HG03460 (cell line): Measurements from ENCODE around the gene ANTKMT.

ENCODE experiments used
- ATAC-seq: cut with Tn5 transposase; IDR thresholded peaks from one replicate; pipeline ENCODE4 v1.9.1; 2021; ENCODE audit not compliant: unreplicated experiment

Gene ANTKMT, protein sequence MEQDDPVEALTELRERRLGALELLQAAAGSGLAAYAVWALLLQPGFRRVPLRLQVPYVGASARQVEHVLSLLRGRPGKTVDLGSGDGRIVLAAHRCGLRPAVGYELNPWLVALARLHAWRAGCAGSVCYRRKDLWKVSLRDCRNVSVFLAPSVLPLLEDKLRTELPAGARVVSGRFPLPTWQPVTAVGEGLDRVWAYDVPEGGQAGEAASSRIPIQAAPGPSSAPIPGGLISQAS

DNA sequence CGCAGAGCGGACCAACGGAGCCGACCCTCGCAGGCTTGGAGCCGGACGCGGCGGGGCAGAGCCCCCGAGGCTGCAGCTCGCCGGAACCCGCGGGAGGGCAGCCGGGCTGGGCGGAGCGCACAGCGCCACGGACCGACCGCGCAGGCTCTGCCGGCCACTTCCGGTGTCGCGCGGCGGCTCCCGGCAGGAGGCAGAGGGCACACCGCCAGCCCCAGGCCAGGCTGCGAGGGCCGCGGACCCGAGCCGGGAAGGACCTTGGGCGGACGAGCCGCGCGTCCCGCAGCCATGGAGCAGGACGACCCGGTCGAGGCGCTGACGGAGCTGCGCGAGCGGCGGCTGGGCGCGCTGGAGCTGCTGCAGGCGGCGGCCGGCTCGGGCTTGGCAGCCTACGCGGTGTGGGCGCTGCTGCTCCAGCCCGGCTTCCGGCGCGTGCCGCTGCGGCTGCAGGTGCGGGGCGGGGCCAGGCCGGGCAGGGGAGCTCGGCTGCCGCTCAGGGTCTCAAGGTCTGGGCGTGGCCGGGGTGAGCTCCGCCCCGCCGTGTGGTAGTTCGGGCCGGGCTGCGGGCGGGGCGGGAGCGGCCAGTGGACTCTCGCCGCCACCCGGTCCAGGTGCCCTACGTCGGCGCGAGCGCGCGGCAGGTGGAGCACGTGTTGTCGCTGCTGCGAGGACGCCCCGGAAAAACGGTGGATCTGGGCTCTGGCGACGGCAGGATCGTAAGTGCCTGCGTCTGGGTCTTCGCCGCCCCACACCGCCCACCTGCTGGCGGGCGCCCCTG, at the start of gene ANTKMT:
Gene ANTKMT, plus strand, starts transcription at position 157 of the 775 bp plus-strand sequence. Its CDS starts 129 bp downstream, at position 286.
- ATAC-seq, result peak; percentile 59

DNA sequence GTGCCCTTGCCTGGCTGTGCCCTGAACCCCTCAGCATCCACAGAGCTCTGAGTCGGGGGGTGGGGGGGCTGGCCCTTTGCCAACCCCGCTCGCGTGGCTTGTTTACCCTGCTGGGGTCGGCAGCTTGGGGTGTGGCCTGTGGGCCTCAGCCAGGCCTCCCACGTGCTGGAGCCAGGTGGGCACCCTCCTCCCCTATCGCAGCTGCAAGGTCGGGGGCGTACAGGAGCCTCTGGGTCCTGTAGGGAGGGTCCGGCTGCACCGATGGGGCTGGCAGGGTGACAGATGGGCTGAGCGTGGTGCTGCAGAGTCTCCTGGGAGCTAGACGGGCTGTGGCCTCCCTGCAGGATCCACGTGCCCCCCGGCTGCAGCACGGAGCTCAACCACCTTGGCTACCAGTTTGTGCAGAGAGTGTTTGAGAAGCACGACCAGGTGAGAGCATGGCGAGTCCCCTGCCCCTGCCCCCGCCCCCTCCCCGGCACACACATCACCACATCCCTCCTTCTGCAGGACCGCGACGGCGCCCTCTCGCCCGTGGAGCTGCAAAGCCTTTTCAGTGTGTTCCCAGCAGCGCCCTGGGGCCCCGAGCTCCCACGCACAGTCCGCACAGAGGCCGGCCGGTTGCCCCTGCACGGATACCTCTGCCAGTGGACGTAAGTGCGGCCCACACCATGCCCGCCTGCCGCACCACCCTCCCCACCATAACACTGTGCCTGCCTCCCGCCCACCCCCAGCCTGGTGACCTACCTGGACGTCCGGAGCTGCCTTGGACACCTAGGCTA, 49.4 kb upstream of the ANTKMT start:
- no peak for ATAC-seq

DNA sequence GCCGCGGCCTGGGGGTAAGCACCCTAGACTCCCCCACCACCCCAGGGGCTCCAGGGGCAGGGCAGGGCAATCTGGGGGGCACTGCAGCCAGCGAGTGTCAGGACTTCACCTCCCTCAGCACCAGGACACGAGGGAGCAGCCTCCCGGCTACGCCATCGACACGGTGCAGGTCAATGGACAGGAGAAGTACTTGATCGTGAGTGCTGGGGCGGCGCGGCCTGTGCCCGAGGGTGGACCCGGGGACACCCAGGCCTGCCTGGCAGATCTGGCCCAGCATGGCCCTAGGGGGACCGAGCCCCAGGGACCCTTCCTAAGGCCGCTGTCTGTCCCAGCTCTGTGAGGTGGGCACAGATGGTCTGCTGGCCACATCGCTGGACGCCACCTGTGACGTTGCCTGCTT, 48.6 kb upstream of the ANTKMT start:
- ATAC-seq, result no peak

DNA sequence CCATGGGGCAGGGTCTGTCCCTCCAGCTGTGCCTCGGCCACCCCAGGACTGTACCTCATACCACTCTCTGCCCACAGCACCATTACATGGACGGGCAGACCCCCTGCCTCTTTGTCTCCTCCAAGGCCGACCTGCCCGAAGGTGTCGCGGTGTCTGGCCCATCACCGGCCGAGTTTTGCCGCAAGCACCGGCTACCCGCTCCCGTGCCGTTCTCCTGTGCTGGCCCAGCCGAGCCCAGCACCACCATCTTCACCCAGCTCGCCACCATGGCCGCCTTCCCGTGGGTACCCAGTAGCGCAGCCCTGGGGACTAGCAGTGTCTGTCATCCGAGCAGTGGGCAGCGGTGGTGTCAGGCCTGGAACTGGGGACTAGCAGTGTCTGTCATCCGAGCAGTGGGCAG, 48.1 kb upstream of the ANTKMT start:
- no peak for ATAC-seq

DNA sequence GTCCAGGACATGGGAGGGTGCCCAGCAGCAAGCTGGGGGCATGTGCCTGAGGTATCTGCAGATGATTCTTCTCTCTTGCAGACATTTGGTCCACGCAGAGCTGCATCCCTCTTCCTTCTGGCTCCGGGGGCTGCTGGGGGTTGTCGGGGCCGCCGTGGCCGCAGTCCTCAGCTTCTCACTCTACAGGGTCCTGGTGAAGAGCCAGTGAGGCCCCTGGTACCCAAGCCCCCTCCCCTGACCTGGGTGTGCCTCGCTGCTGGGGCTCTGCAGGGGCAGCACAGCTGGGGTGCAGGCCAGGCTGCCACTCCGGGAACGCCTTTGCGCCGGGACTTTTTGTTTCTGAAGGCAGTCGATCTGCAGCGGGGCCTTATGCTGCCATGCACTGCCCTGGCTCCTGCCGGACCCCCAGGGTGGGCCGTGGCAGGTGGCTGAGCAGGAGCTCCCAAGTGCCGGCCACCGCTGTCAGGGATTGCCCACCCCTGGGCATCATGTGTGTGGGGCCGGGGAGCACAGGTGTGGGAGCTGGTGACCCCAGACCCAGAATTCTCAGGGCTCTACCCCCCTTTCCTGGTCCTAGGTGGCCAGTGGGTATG, 47.5 kb upstream of the ANTKMT start:
- ATAC-seq, result no peak

DNA sequence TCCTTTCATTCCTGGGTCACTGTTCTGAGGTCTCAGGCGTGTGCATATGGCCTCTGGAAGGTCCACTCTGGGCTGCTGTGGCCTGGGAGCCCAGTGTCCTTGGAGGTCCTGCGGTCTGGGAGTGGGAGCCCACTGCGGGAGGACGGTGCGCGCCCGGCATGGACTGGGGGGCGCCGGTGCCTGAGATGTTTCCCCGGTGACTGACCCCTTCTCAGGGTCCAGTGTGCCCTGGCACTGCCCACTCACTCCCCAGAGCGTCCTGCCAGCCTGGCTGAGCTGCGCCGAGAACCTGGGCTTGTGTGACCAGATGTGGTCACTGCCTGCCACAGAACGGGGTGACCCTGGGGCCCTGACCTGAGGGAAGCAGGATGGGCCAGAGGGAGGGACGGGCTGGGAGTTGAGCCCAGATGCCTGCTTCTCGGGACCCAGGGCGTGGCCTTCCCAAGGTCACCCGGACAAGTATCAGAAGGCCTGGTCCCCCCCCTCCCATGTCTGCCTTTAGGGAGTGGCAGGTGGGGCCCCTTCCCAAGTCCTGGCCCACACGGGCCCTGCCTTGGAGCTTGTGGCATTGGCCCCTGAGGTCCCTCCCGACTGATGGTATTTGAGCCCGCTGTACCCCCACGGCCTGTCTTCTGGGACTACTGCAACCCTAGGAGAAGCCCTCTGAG, 46.6 kb upstream of the ANTKMT start:
- no peak for ATAC-seq

DNA sequence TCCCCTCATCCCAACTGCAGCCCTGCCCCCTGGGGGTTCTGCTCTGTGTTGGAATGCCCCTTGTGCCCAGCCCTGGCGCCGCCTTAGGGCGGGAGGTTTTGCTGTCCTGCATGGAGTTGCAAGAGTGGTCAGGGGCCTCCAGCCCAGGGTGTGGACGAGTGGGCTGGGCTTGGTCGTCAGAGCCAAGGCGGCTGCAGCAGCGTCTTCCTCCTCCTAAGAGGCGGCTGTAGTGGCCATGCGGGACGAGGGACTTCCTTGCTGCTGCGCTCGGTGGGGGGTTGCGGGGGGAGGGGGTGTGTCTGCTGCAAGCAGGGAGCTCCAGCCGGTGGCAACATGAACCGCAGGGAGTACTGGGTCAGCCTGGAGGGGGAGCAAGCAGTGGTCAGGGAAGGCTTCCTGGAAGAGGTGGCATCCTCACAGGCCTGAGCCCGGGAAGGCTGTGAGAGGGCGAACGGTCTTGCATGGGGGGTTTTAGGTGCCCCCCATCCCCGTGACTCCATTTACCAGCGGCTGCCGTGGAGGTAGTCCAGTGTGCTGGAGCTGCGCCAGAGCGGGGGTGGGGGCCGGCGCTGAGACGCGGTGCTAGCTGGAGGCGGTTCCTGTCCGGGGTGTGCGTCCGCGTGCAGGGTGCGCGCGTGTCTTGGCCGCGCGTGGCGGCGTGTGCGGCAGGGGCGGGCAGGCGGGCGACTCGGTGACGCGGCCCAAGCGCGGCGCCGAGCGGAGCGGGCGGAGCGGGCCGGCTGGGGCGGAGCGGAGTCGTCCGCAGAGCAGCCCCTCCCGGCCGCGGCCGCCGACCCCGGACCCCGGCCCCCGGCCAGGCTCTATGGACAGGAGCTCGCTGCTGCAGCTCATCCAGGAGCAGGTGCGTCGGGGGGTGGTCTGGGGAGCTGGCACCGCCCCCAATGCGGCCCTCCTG, 45.7 kb upstream of the ANTKMT start, which contains the start of gene RHBDL1:
Gene RHBDL1, plus strand, starts transcription at position 704 of the 916 bp plus-strand sequence. Its CDS starts 120 bp downstream, at position 824.
- ATAC-seq, result no peak

DNA sequence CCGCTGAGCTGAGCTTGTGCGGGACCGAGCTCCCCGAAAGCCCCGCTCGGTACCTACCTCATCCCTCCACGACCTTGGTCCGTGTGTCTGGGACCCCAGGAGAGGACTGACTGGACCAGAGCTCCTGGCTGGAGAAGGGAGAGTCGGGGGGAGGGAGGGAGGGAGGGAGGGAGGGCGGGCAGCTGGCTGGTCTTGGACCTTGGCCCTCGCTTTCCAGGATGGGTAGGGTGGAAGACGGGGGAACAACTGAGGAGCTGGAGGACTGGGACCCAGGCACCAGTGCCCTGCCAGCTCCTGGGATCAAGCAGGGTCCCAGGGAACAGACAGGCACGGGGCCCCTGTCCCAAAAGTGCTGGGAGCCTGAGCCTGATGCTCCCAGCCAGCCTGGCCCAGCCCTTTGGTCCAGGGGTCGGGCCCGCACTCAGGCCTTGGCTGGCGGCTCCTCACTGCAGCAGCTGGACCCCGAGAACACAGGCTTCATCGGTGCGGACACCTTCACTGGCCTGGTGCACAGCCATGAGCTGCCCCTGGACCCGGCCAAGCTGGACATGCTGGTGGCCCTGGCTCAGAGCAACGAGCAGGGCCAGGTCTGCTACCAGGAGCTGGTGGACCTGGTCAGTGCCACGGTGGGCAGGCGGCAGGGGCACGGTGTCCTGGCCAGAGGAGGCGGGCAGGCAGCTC, 44.9 kb upstream of the ANTKMT start:
- no peak for ATAC-seq

DNA sequence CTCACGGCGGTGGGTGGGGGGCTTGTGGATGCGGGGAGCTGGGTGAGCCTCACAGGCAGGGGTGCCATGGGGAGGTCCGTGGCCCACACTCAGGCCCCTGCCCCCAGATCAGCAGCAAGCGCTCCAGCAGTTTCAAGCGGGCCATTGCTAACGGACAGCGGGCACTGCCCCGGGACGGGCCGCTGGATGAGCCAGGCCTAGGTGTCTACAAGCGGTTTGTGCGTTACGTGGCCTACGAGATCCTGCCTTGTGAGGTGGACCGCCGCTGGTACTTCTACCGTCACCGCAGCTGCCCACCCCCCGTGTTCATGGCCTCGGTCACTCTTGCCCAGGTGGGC, 44.4 kb upstream of the ANTKMT start:
- ATAC-seq, result no peak

DNA sequence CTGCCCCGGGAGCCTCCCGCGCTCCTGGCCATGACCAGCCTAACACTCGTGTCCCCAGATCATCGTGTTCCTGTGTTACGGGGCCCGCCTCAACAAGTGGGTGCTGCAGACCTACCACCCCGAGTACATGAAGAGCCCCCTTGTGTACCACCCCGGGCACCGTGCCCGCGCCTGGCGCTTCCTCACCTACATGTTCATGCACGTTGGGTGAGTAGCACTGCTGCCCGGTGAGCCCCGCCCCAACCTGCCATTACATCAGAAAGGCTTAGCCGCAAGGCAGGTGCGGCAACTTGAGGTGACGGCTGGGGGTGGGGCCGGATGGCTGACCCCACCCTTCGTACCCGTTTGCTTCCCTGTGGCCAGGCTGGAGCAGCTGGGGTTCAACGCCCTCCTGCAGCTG, 44.0 kb upstream of the ANTKMT start:
- ATAC-seq, result no peak

DNA sequence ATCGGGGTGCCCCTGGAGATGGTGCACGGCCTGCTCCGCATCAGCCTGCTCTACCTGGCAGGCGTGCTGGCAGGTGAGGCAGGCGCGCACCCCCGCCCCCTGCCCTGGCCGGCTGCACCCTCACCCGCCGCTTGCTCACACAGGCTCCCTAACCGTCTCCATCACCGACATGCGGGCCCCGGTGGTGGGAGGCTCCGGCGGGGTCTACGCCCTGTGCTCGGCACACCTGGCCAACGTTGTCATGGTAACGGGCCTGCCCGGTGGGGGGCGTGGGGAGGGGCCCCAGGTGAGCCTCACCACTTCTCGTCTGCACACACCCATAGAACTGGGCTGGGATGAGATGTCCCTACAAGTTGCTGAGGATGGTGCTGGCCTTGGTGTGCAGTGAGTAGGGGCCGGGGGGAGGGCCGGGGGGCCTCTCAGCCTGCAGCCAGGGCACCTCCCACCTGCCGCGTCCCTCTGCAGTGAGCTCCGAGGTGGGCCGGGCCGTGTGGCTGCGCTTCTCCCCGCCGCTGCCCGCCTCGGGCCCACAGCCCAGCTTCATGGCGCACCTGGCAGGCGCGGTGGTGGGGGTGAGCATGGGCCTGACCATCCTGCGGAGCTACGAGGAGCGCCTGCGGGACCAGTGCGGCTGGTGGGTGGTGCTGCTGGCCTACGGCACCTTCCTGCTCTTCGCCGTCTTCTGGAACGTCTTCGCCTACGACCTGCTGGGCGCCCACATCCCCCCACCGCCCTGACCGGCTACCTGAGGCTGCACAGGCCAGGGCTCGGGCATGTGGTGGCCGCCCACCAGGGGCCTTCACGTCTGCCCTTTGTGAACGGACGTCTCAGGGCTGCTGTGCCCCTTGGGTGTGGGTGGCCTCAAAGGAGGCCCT, 43.4 kb upstream of the ANTKMT start:
- no peak for ATAC-seq

DNA sequence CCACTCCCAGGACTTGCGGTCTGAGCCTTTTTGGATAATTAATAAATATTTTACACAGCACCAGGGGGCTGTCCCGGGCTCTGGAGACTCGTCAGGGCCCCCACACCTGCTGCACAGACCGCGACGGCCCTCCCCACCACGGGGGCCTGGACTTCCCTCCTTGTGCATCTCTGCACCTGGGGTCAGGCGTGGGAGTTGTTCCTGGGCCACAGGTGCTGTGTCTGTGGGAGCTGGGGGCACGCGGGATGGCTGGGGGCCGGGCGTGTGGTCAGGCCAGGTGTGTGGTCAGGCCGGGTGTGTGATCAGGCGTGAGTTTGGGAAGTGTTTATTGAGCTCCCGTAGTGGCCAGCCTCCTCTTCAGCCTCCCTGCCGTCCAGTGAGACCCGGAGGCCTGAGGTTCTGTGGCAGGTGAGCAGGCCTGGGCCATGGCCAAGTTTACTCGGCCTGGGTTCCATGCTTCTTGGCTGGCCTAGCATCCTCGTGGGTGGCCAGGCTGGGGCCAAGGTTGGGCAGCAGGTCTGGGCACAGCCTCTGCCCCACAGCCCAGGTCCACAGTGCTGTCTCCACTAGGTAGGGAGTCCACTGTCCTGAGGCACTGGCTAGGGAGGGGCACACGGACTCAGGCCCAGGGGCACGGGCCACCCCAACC, 42.6 kb upstream of the ANTKMT start:
- ATAC-seq, result no peak

DNA sequence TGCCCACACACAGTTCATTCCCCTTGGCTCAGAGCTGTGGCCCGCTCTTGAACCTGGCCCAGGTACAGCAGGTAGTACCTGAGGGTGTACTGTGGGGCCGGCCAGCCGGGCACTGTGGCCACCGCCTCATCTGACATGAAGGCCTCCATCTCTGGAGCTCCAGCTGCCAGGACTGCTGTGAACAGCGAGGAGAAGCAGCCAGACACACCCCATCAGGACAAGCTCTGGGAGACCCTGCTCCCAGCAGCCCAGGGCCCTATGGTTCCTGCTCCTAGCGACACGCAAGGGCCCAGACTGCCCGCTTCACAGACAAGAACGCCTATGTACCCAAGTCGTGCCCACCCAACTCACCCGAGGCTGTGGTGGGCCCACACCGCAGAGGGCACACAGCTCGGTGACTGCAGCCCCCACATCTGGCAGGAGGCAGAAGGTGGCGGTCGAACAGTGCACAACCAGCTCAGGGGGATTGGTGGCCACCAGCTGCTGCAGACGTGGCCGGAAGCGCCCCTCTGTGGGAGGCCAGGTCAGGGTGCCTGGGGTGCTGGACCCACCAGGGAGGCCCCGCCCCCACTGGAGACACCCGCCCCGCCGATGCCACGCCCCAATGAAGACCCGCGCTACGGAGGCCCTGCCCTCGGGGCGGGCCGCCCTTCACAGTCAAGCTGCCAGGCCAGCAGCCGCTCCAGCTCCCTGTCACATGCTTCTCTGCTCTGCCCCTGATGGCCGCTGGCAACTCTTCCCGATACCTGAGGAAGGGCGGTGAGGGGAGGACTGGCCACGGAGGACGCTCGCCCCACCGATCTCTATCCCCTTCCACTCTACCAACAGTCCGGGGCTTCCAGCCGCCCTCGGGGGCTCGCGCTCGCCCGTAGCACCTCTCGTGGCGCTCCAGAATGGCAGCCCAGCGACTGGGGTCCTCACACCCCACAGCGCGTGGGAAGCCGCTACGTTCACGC, 41.8 kb upstream of the ANTKMT start:
- ATAC-seq, result no peak

DNA sequence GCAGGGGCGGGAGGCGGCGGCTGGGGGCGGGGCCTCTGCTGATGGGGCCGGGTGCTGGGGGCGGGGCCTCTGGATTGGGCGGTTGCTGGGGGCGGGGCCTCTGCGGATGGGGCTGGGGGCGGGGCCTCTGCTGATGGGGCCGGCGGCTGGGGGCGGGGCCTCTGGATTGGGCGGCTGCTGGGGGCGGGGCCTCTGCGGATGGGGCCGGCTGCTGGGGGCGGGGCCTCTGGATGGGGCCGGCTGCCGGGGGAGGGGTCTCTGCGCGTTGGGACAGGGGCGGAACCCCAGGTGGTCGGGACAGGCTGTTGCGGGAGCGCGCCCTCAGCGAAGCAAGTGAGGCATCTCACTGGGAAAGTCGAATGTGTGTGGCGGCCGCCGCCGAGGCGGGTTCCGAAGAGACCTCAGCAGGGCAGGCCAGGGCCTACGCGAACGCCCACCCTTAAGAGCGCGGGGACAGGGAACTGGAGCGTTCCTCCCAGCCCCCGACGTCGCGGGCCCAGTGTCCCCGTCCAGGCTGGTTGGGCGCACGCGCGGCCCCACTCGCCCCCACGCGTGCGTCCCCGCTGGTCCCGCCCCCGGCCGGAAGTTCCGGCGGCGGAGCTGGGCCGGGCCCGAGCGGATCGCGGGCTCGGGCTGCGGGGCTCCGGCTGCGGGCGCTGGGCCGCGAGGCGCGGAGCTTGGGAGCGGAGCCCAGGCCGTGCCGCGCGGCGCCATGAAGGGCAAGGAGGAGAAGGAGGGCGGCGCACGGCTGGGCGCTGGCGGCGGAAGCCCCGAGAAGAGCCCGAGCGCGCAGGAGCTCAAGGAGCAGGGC, 40.9 kb upstream of the ANTKMT start, which contains the start of gene STUB1:
Gene STUB1, plus strand, starts transcription at position 597 of the 811 bp plus-strand sequence. Its CDS starts 116 bp downstream, at position 713.
- no peak for ATAC-seq

DNA sequence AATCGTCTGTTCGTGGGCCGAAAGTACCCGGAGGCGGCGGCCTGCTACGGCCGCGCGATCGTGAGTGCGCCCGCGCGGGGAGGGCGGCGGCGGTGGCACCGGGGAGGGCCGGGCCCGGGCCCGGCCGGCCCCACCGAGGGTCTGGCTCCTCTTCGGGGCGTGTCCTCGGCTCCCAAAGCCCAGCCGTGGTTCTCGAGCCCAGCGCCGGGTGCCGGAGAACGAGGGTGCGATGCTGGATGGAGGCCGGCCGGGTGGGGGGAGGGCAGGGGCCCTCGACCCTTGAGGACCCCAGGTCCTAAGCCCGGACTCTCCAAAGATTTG, 40.4 kb upstream of the ANTKMT start:
- no peak for ATAC-seq
